Uterus (tissue), 4 donors: ENCODE measurements around the gene EPHA6. TPM values are rescaled to one million over a fixed set of nuclear protein-coding genes. Genes with fewer than 3 reads are reported as not detected.

Experiments used
- DNase-seq, 2 donors: peaks; one replicate each; pipeline ENCODE4 v3.0.0-alpha.2; 2019 to 2020
- H3K27ac ChIP-seq, 2 donors: fragments of 200-600 bp; sonication (generic); 1 replicate in 1 of 2; 2 replicates in 1 of 2; pipeline ENCODE4 v1.5.1; 2016 to 2018
- H3K27me3 ChIP-seq, 2 donors: fragments of 200-600 bp; sonication (generic); one replicate each; pipeline ENCODE4 v1.5.1; 2018 to 2019; ENCODE audit warnings: control low read depth in 1 of 2
- H3K36me3 ChIP-seq, 2 donors: fragments of 200-600 bp; sonication (generic); one replicate each; pipeline ENCODE4 v1.5.1; 2019; ENCODE audit warnings: control low read depth in 1 of 2
- H3K4me1 ChIP-seq, 2 donors: fragments of 200-600 bp; sonication (generic); one replicate each; pipeline ENCODE4 v1.5.1; 2018 to 2019; ENCODE audit warnings: control low read depth in 1 of 2
- H3K4me3 ChIP-seq, 2 donors: fragments of 200-600 bp; sonication (generic); 1 replicate in 1 of 2; 2 replicates in 1 of 2; pipeline ENCODE4 v1.5.1; 2018 to 2019; ENCODE audit warnings: mild to moderate bottlenecking in 1 of 2
- H3K9me3 ChIP-seq, 2 donors: fragments of 200-600 bp; sonication (generic); one replicate each; pipeline ENCODE4 v1.5.1; 2019; ENCODE audit warnings: control low read depth in 1 of 2
- CTCF ChIP-seq, 4 experiments: fragments of 200-600 bp in 2 of 4; fragments of 450-650 bp in 2 of 4; sonication (generic) in 2 of 4; IDR thresholded peaks; one replicate each; pipeline ENCODE4 v1.5.1; 2016 to 2019; ENCODE audit warnings: antibody characterized with exemption in 4 of 4, mild to moderate bottlenecking in 2 of 4, moderate library complexity in 1 of 4
- POLR2A ChIP-seq, 2 donors: fragments of 450-650 bp; IDR thresholded peaks; one replicate each; pipeline ENCODE4 v1.6.1; 2016; ENCODE audit warnings: antibody characterized with exemption in 2 of 2, mild to moderate bottlenecking in 1 of 2, moderate library complexity in 1 of 2
- intact Hi-C: fragments of 100-400 bp; cut with DNase I; formaldehyde crosslinking; loops from one replicate; pipeline ENCODE4 v1.15.1; 2023; ENCODE audit warnings: low total_unique reads
- total RNA-seq, 4 donors: library from RNA; depleted of rRNA in 3 of 4; stranded (reverse); fragments of >200 nt in 3 of 4; gene quantifications; one replicate each; pipeline versions ENCODE4 v1.1.0 to v1.2.4, GENCODE V29; 2014 to 2023
- donor health status: DM: yes; HTN: yes; CAD: no.

Gene EPHA6
- total RNA-seq, 4 donors from 2014 or later = 0.29 to 7.3 (median 2.5) TPM

- Histone ChIP-seq H3K4me1 (no peaks in the 10 kb centered on the region), H3K9me3 (no peaks in the 10 kb centered on the region), H3K36me3 (no peaks in the 10 kb centered on the region), H3K27me3 (no peaks in the 10 kb centered on the region), H3K4me3 (no peak overlapping the region), H3K27ac (no peak overlapping the region)
- TF ChIP-seq POLR2A (IDR thresholded peaks at IDR 0.05) (no peak), CTCF (IDR thresholded peaks at IDR 0.05) (no peak)
- no peak for DNase-seq
- intact Hi-C loops = no loop called here
These were observed 884.3 kb downstream of the EPHA6 start for GRCh38 chr3:97698691-97699090.

GRCh38 chr3:97699889-97700288 lies 885.5 kb downstream of the EPHA6 start:
- DNase-seq = no peak
- intact Hi-C loops = no loop called here
- Histone ChIP-seq H3K4me3 (no peak overlapping the region), H3K36me3 (no peaks in the 10 kb centered on the region), H3K4me1 (no peaks in the 10 kb centered on the region), H3K27me3 (no peaks in the 10 kb centered on the region), H3K9me3 (no peaks in the 10 kb centered on the region), H3K27ac (no peak overlapping the region)
- TF ChIP-seq CTCF (IDR thresholded peaks at IDR 0.05) = no peak

GRCh38 chr3:97705764-97706163 lies 891.4 kb downstream of the EPHA6 start:
- Histone ChIP-seq H3K36me3 (no peaks in the 10 kb centered on the region), H3K4me3 (no peak overlapping the region), H3K27me3 (no peaks in the 10 kb centered on the region), H3K27ac (no peak overlapping the region), H3K4me1 (no peaks in the 10 kb centered on the region), H3K9me3 (no peaks in the 10 kb centered on the region)
- no peak for DNase-seq
- TF ChIP-seq CTCF (IDR thresholded peaks at IDR 0.05) = no peak
- no peak for TF ChIP-seq POLR2A (IDR thresholded peaks at IDR 0.05)
- intact Hi-C loops = no loop called here

- intact Hi-C loops = no loop called here
- H3K9me3 ChIP-seq = no peaks in the 10 kb centered on the region
- no peaks in the 10 kb centered on the region for H3K36me3 ChIP-seq
- no peak overlapping the region for H3K4me3 ChIP-seq
- H3K27ac ChIP-seq = no peak overlapping the region
- TF ChIP-seq CTCF (IDR thresholded peaks at IDR 0.05) (no peak), POLR2A (IDR thresholded peaks at IDR 0.05) (no peak)
- no peaks in the 10 kb centered on the region for H3K27me3 ChIP-seq
- no peaks in the 10 kb centered on the region for H3K4me1 ChIP-seq
- no peak for DNase-seq
These were observed 891.8 kb downstream of the EPHA6 start for GRCh38 chr3:97706226-97706625.

GRCh38 chr3:97711654-97712053 lies 897.3 kb downstream of the EPHA6 start:
- Histone ChIP-seq H3K27ac (no peak overlapping the region), H3K9me3 (no peaks in the 10 kb centered on the region), H3K27me3 (no peaks in the 10 kb centered on the region), H3K36me3 (no peaks in the 10 kb centered on the region), H3K4me3 (no peak overlapping the region), H3K4me1 (no peaks in the 10 kb centered on the region)
- DNase-seq = no peak
- TF ChIP-seq CTCF (IDR thresholded peaks at IDR 0.05) (no peak), POLR2A (IDR thresholded peaks at IDR 0.05) (no peak)
- intact Hi-C loops = no loop called here
